ENCODE measurements around the gene BRINP3. TPM values are rescaled to one million over a fixed set of nuclear protein-coding genes. Genes with fewer than 3 reads are reported as not detected.

The BRINP3 gene
- total RNA-seq, 1 donor from 2014 or later = not detected

DNA sequence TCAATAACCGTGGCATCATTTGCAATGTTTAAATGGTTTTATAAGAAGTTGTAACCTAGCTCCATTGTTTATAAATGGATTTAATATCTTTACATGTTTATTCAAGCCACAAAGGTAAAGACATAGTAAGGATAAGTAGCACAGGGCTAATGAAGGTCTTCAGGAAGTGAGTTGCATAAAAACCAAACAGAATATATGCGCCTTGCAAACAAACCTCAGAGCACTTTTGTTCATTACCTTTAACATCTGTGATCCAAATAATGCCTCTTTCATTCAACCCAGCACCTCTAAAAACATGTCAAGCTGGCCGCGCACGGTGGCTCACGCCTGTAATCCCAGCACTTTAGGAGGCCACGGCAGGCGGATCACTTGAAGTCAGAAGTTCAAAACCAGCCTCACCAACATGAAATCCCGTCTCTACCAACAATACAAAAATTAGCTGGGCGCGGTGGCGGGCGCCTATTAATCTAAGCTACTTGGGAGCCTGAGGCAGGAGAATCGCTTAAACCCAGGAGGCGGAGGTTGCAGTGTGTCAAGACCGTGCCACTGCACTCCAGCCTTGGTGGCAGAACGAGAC is 25.3 kb downstream of the BRINP3 start:
- no peak for ATAC-seq

DNA sequence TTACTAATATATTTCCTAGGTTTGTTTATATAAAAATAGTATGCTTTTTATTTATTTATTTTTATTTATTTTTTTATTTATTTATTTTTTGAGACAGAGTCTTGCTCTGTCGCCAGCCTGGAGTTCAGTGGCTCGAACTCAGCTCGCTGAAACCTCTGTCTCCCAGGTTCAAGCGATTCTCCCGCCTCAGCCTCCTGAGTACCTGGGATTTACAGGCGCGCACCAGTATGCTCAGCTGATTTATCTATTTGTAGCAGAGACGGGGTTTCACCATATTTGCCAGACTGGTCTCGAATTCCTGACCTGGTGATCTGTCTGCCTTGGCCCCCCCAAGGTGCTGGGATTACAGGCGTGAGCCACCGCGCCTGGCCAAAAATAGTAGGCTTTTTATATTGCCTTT is 33.2 kb downstream of the BRINP3 start:
- ATAC-seq = no peak

DNA sequence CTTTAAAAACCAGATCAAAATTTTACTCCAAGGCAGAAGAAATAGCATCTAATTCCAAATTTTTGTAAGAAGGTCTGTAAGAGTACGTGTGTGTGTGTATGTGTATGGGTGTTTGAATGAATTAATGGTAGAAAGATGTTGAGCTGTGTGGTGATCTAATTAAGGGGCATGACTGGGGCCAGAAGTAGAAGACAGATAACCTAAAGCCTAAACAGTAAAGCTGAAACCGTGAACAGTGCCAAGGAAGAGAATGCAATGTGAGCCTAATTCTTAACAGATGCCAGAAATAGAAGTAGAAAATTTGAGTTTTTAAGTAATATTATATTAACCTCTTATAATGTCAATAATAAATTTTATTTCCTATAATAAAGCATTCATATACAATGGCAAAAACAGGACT is 38.2 kb downstream of the BRINP3 start:
- ATAC-seq = no peak

DNA sequence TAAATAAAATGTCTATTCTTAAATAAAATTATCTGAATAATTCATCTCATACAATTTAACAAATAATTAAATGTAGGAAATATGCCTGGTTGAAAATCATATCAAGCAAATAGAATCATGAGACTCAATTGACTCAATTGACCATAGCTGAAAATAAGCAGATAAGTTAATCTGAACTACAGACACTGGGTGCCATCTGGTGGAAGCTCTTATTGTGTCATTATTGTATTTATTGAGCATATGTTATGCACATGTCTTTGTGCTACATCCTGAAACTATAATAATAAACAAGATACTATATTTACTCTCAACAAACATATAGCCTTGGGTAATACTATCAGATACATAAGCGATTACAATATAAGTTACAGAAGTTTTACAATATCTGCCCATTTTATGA is 41.0 kb downstream of the BRINP3 start:
- ATAC-seq = no peak

DNA sequence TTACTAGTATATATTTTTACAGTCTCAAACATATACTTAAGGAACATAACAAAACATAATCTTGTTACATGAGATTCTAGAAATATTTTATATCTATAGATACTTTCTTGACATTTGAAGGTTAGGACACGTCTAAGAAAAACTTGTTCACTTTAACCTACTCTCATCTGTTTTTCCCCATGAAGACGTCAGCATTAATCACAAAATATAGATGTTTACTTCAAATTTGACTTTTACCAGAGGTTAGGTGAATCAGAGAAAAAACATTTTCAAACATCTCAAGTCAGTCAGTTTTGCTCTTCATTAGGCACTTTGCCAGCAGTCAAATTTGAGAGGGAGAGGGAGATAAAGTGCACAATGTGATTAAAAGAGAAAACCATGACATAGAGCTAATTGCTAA is 47.7 kb downstream of the BRINP3 start:
- ATAC-seq = no peak

DNA sequence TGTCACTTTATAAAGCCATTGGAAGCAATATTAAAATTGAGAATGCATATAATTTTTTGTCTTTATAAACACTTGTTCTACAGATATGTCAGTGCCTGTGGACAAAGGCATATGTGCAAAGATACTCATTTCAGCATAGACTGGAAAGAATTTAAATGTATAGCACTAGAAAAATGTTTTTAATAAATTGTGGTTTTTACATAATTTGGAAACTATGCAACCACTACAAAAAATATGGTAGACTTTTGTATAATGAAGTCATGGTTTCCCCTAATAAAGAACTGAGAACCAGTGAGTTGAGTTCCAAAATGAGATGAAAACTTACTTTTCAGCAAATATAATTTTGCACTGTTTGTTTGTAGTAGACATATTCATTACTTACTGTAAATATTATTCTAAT is 48.5 kb downstream of the BRINP3 start:
- no peak for ATAC-seq

DNA sequence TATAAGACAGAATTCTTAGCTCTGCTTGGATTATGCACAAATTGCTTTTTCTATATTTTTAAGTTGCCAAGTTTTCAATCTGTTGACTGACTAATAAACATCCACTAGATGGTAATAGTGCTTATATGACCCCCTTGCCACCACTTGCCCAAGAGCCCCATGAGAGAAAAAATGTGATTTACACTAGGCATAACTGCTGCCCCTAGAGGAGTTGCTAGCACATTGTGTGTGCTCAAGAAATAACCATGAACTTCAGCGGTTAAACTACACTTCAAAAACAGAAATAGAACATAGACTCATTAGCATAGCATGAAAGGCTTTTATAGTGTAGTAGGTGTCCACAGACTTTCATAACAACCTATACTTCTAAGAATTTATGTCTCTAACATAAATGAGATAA is 61.4 kb downstream of the BRINP3 start:
- ATAC-seq = no peak

DNA sequence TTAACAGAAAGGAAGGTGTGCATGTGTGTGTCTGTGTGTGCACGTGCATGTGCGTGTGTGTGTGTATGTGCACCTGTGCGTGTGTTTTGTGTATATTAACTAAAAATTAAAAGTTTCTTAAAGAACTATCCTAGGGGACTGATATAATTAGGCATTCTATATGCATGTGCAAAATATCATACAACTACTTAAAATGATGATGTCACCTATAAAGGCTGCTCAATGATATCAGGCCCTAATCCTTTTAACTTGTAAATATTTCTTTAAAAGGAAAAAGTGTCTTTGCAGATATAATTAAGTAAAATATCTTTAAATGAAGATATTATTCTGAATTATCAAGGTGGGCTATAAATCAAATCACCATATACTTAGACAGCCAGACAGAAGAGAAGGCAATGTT is 64.5 kb downstream of the BRINP3 start:
- ATAC-seq = no peak

DNA sequence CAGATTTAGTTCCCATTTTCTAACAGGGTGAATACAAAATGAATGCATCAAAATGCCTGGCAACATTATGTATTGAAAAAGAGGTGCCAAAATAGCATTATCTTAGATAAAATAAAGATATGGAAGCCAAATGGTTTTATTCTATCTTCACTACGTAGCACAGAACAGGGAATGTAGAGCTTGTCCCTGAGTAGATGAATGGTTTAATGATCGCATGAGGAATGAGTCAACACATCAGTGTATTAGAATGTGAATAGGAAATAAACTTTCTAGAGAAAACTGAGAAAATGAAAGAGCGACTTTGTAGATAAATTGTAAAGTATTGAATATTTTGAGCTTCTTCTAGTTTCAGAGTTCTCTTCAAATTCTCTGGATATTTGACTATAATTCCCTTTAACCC is 74.3 kb downstream of the BRINP3 start:
- ATAC-seq = no peak

DNA sequence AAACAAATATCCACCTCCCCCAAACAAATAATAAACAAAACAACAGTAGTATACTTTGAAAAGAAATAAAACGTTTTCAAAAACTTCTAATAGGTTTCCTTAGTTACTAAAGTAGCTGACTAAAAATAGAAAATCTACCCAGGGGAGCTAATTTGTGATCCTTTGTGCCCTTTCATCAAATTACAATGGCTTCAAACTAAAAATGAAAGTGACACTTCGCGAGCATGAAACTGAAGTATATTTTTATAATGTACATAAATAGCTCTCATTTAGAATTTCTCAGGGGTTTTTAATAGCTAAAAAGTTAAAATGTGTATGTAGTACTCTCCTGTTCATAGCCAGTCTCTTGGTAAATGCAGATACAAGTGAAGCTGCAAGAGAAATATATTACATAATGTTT is 78.4 kb downstream of the BRINP3 start:
- no peak for ATAC-seq

DNA sequence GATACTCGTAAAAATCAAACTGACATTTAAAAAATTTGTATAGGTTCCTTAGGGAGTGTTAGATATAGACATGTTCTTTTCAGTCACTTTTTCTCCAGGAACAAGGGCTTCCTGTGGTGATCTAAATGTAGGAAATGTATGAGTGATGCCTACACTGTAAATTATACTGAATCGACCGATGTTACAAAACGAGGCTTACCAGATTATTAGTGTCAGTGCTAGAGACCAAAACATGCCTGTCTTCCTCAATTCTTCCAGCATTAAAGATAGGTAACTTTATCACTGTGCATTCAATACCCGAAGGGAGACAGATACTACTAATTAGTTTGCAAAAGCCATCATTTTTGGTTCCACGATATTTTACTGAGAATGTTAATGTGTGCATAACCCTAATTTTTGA is 86.1 kb downstream of the BRINP3 start:
- ATAC-seq = no peak

DNA sequence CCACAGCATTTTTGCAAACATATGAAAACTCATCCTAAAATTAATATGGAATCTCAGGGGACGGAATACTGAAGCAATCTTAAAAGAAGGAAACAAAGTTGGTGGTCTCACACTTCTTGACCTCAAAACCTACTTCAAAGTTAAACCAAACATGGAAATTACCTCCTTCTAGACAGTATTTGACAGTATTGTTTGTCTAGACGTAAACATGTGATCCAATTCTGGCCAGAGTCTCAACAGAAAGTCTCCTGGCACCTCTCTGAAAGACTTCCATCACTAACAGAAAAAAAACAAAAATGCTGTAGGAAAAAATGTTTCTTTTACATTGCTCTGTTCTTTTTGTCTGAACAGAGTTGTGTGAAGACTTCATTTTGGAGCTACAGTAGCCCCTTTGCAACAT is 99.7 kb downstream of the BRINP3 start:
- ATAC-seq = no peak

DNA sequence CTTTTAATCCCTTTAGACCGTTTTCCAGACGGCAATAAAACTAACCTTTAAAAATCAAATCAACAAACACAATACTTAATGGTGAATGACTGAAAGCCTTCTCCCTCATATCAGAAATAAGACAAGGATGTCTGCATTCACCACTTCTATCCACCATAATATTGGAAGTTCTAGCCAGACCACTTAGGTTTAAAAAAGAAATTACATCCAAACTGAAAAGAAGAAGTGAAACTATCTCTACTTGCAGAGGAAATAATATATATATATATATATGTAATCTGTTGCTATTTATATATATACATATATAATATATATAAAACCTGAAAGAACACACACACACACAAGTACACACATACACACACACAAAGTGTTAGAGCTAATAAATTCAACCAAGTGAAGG is 100.4 kb downstream of the BRINP3 start:
- no peak for ATAC-seq

DNA sequence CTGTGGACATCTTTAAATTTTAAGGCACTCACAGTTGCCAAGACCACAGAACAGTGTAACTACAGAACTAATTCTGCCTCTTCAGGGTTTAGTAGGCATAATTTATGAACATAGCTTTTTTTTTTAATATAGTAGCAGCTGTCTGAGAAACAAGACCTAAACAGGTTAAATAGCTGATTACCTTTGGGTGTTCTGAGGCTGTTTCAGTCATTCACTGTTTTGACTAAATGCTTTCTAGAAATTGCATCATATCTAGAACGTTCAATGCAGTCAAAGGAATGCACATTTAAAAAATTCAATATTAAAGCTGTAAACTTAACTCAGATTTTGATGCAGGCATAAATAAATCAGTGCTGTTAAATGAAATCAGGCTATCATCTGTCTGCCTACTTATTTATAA is 101.6 kb downstream of the BRINP3 start:
- ATAC-seq = no peak

DNA sequence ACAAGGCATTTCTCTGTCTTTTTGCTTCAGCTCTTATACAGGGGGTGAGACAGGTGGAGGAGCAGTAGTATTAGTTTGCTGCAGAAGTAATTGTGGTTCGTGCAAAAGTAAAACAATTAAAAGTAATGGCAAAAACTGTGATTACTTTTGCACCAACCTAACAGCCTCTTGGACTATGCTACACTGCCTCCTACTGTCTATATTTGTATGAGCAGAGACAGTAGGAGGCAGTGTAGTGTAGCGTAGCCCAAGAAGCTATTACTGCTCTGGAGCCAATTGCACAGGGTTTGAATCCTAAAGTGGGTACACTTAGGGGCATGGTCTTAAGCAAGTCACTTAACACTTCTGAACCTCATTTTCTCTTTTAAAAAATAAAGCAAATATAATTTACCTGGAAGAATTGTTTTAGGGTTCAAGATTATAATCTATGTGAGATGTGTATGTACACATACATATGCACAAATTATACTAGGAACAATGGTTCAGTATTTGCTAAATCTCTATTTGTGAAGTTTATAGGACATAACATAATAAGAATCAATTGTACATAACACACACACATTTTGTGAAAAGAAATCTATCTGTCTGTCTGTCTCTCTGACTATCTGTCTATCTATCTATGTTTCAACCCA is 103.8 kb downstream of the BRINP3 start:
- peak; percentile 58 for ATAC-seq

DNA sequence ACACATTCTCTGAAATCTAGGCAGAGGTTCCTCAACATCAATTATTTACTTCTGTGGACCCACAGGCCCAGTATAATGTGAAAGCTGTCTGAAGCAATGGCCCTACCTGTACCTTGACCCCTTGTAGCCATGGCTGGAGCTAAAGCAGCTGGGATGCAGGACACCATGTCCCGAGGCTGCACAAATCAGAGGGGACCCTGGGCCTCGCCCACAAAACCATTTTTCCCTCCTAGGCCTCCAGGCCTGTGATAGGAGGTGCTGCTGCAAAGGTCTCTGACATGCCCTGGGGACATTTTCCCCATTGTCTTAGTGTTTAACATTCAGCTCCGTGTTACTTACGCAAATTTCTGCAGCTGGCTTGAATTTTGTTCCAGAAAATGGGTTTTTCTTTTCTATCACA is 110.5 kb downstream of the BRINP3 start:
- ATAC-seq = no peak

DNA sequence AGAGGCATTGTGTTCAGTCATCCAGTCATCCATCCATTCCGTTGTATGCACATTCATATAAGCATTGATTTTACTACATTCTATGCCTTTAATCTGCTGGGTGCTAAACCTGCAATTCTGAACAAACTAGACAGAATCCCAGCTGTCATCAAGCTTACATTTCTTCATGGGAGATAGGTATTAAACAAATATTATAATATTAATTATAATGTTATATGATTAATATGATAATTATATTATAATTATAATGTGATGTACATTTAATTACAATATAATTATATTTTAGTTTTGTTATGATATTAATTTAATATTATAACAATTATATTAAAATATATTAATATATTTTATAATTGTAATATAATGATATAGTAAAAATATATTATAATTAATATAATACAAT is 112.4 kb downstream of the BRINP3 start:
- no peak for ATAC-seq

DNA sequence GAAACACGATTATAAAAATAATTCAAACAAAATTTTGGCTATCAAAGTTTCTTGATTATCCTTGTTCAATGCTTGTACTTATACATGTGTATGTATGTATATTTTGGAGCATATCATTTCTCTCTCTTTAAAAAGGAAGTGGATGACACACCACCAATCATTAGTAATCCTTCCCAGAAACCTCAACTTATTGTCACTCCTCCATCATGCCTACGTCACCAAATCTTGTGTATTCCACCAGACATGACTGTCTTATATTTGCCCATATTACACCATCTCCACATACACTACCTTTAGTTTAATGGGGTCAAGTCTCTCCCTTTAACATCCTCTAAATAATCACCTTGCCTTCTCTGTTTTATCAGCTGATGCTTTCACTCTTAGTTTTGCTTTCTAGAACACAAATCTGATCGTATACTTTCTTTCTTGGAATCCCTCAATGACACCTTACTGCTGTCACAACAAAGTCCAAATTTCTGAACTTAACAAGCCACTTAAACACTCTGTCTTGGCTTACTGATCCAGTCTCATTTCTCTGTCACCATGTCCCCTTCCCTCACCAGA is 124.0 kb downstream of the BRINP3 start:
- no peak for ATAC-seq

DNA sequence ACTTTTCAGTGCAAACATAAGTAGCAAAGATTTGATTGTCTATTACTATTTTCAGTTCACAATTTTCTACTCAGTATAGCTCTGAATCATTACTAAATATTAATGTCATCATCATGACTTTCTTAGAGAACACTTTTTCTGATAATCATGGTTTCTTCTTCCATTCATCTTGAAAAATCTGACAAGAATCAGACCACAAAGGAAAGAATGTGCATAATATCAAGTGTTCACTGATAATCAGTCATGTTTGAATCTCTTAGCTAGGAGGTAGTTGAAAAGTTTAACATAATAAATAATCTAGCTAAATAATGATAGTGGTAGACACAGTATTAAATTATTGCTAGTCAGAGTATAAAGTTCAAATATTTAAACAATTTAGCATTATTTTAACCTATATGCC is 133.2 kb downstream of the BRINP3 start:
- no peak for ATAC-seq

DNA sequence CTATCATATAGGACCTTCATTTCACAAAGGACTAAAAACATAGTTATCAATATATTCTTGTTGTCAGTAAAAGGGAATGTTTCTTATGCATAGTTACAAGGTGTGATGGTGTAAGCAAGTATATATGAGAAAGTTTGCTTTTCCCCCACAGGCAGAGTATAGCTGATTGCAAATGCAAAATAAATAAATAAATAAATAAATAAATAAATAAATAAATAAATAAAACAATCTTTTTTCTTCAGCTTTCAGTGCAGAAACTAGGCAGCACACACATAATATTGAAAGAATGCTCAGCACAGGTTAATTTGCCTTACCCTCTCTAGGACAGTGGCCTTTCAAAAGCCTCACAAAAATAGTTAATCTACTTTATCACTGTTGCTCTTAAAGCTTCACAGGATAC is 138.8 kb downstream of the BRINP3 start:
- ATAC-seq = no peak

DNA sequence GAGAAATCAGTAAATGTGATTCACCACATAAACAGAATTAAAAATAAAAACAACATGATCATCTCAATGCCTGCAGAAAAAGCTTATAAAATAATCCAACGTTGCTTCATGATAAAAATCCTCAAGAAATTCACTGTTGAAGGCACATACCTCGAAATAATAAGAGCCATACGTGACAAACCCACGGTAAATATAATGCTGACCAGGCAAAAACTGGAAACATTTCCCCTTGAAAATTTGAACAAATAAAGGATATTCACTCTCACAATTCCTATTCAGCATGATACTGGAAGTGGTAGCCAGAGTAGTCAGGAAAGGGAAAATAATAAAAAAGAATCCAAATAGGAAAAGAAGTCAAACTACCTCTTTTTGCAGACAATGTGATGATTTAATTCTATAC is 148.8 kb downstream of the BRINP3 start:
- no peak for ATAC-seq

DNA sequence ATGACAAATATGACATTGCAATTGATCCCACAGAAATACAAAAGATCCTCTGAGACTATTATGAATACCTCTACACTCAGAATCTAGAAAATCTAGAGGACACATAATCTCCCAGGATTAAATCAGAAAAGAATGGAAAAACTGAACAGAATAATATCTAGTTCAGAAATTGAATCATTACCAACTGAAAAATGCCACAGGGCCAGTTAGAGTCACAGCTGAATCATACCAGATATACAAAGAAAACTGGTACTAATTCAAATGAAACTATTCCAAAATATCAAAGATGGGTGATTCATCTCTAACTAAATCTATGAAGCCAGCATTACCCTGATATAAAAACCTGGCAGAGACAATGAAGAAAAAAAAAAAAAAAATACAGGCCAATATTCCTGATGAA is 149.3 kb downstream of the BRINP3 start:
- ATAC-seq = peak; percentile 47

DNA sequence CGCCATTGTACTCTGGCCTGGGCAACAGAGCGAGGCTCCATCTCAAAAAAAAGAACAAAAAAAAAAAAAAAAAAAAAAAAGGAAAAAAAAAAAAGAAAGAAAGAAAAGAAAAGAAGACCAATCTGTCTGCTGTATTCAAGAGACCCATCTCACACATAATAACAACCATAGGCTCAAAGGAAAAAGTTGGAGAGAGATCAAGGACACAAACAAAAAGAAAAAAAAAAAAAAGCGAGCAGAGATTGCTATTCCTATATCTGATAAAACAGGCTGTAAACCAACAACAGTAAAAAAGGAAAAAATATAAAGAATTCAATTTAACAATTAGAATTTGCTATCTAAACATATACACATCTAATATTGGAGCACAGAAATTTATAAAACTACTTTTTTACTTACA is 150.4 kb downstream of the BRINP3 start:
- ATAC-seq = no peak

DNA sequence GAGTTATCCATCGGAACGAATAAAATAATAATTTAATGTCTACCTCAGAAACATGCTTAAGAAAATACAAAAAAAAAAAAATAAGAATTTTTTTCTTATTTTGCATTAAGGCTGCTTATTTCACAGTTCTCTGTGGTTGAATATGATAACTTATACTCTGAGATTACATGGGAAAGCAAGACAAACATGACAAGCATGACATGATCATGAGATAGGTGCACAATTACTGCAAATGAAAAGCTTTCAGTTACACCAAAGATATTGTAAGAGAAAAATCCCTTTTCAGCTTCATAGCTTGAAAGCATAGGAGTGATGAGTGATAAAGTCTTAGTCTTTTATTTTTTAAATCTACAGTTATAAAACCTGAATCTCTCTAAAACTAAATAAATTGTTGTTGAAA is 154.1 kb downstream of the BRINP3 start:
- no peak for ATAC-seq

DNA sequence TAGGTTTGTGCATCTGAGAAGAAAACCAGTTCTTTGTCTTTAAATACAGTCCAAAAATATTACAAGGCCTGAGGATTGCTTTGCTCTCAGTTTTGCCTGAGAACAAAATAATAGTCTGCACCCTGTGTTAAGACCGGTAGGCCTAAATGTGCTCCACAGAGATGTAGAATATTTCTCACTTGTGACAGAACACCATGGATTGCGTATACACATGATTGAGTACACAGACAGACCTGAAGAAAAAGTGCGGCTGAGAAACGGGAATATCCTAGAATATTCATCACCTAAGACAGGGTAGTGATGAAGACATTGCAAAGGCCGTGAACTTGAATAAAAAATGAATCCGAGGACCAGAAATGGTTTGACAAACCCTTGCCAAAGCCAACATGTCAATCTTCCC is 155.4 kb downstream of the BRINP3 start:
- ATAC-seq = no peak
